Heart right ventricle (tissue), 16 donors: ENCODE data around the gene TSPYL1. TPM values are rescaled to one million over a fixed set of nuclear protein-coding genes. Genes with fewer than 3 reads are reported as not detected.
"Not testable (repeated sequence)": the region's sequence is repeated elsewhere in the genome, so short reads cannot be mapped to it uniquely, and the experiment has no call there.

Experiments
- ATAC-seq, 8 donors: fragments of 200-7000 bp; cut with Tn5 transposase; one replicate each; pipeline ENCODE4 v1.9.1; 2020; ENCODE audit warnings: mild to moderate bottlenecking in 8 of 8, moderate library complexity in 8 of 8, moderate number of reproducible peaks in 1 of 8
- DNase-seq, 2 donors: peaks; one replicate each; pipeline ENCODE4 v3.0.0-alpha.2; 2020
- H3K27ac ChIP-seq, 10 donors: fragments of 200-600 bp; sonication (generic) in 2 of 10; one replicate each; pipeline versions ENCODE4 v1.5.0 to v1.8.0; 2020 to 2022; ENCODE audit warnings: mild to moderate bottlenecking in 3 of 10
- H3K27me3 ChIP-seq, 7 donors: fragments of 200-600 bp; one replicate each; pipeline ENCODE4 v1.8.0; 2021 to 2022; ENCODE audit warnings: mild to moderate bottlenecking in 2 of 7
- H3K36me3 ChIP-seq, 9 donors: fragments of 200-600 bp; sonication (generic) in 1 of 9; one replicate each; pipeline versions ENCODE4 v1.5.0 to v1.8.0; 2020 to 2022; ENCODE audit warnings: mild to moderate bottlenecking in 2 of 9
- H3K4me1 ChIP-seq, 9 donors: fragments of 200-600 bp; sonication (generic) in 1 of 9; one replicate each; pipeline versions ENCODE4 v1.5.0 to v1.8.0; 2020 to 2022; ENCODE audit warnings: mild to moderate bottlenecking in 4 of 9
- H3K4me3 ChIP-seq, 10 donors: fragments of 200-600 bp; sonication (generic) in 2 of 10; one replicate each; pipeline versions ENCODE4 v1.5.0 to v1.8.0; 2020 to 2022; ENCODE audit warnings: mild to moderate bottlenecking in 7 of 10, moderate library complexity in 2 of 10
- H3K9me3 ChIP-seq, 11 donors: fragments of 200-600 bp in 10 of 11; sonication (generic) in 2 of 11; one replicate each; pipeline versions ENCODE4 v1.5.0 to v1.8.0; 2013 to 2022; ENCODE audit warnings: mild to moderate bottlenecking in 2 of 11, control low read depth in 1 of 11, moderate library complexity in 1 of 11
- CTCF ChIP-seq, 9 donors: fragments of 200-600 bp; sonication (generic) in 2 of 9; IDR thresholded peaks; one replicate each; pipeline versions ENCODE4 v1.5.0 to v1.8.0; 2021 to 2022; ENCODE audit warnings: antibody characterized with exemption in 9 of 9, mild to moderate bottlenecking in 5 of 9, moderate library complexity in 1 of 9
- WGBS, 2 donors: extraction: QIAGEN DNeasy Blood & Tissue Kit; methylation state at CpG; one replicate each; pipeline ENCODE4 v1.1.7; 2013; ENCODE audit warnings: inconsistent platforms in 1 of 2; 5-methylcytosine and 5-hydroxymethylcytosine counted together
- intact Hi-C, 10 donors: fragments of 100-400 bp; cut with DNase I; formaldehyde crosslinking; loops; one replicate each; pipeline versions ENCODE4 v1.11.1 to v1.14.2; 2022
- polyA plus RNA-seq, 2 donors: library from polyadenylated mRNA; stranded (reverse); fragments of 200-250 nt; gene quantifications; one replicate each; pipeline ENCODE4 v1.2.3, GENCODE V29; 2013
- total RNA-seq, 10 donors: library from RNA; stranded (reverse); fragmentation: NEBNext Ultra II Directional in 3 of 10; extraction: Animal tissue kit (Norgen Biotek cat#: 25700) in 3 of 10; gene quantifications; one replicate each; pipeline versions ENCODE4 v1.2.1 to v1.2.4, GENCODE V29; 2021 to 2023
- donor health status: Arrhythmogenic right ventricular cardiomyopathy.
- donor health status: ischemic (EF 13 %, LVEDD 7.1; RV severe dilation, severe dysfunction).
- donor health status: healthy with polysubstance abuse.
- donor health status: DM: no; HTN: yes; CAD: no.
- donor health status: DM: no; HTN: no; CAD: no.
- donor health status: ischemic (EF 25% LVEDD 6.9; RV normal size, moderate dysfunction).
- donor health status: ischemic (EF 25% LVEDD 5.7; RV mildly dilated, moderate dysfunction).
- donor health status: healthy.
- donor health status: DM: yes; HTN: yes; CAD: no.
- donor health status: Ischemic cardiomyopathy.
- donor health status: ischemic (EF 35%, LVEDD 5.7; RV mildly dilated, moderate dysfunction).
- donor health status: nonischemic (EF 11% LVEDD 7.7; RV severe dilation, severe dysfunction).
- donor health status: DM: yes; HTN: yes; CAD: no.
- donor health status: PGD.
- donor health status: ischemic (EF 29% LVEDD 5.4; RV normal size, mild dysfunction).
- donor health status: nonischemic (EF 23%, LVEDD 6.1; RV moderate dilation, normal function).

Gene TSPYL1
- total and polyA plus RNA-seq, 12 donors, result 14.0 to 143 (median 105) TPM

GRCh38 chr6:116327803-116328527, 48.2 kb upstream of the TSPYL1 start:
- intact Hi-C loops, result no loop called here
- TF ChIP-seq CTCF (IDR thresholded peaks at IDR 0.05), result no peak
- Histone ChIP-seq H3K27ac (peak overlapping the region in 7 of 10 donors; percentile 39 to 72 (median 59)), H3K27me3 (no peaks in the 10 kb centered on the region), H3K9me3 (peaks cover 0 to 2% (median 0%) of the 10 kb centered on the region in 11 donors), H3K4me3 (no peak overlapping the region), H3K36me3 (no peaks in the 10 kb centered on the region), H3K4me1 (peaks cover 3 to 48% (median 33%) of the 10 kb centered on the region in 9 donors)
- ATAC-seq, result peak in 1 of 8 donors; percentile 39
- DNase-seq, result no peak
- WGBS, 2 donors, result 62 to 66% methylated on average over 6 of the region's 6 CpGs

GRCh38 chr6:116326996-116327395, 47.3 kb upstream of the TSPYL1 start:
- Histone ChIP-seq H3K4me3 (no peak overlapping the region), H3K36me3 (no peaks in the 10 kb centered on the region), H3K27ac (peak overlapping the region in 9 of 10 donors; percentile 2 to 72 (median 54)), H3K4me1 (peaks cover 3 to 48% (median 33%) of the 10 kb centered on the region in 9 donors), H3K27me3 (no peaks in the 10 kb centered on the region), H3K9me3 (no peaks in the 10 kb centered on the region)
- WGBS, 2 donors, result 55 to 56% methylated on average over 4 of the region's 4 CpGs
- intact Hi-C loops, result no loop called here
- peak in 1 of 8 donors; percentile 32 for ATAC-seq
- DNase-seq, result no peak
- no peak for TF ChIP-seq CTCF (IDR thresholded peaks at IDR 0.05)

GRCh38 chr6:116326181-116326671, 46.5 kb upstream of the TSPYL1 start:
- TF ChIP-seq CTCF (IDR thresholded peaks at IDR 0.05), result no peak
- 53 to 56% methylated on average over 7 of the region's 7 CpGs for WGBS, 2 donors
- Histone ChIP-seq H3K27me3 (no peaks in the 10 kb centered on the region), H3K9me3 (no peaks in the 10 kb centered on the region), H3K4me3 (no peak overlapping the region), H3K4me1 (peaks cover 3 to 52% (median 33%) of the 10 kb centered on the region in 9 donors), H3K27ac (peak overlapping the region in 7 of 10 donors; percentile 2 to 72 (median 59)), H3K36me3 (no peaks in the 10 kb centered on the region)
- intact Hi-C loops, result no loop called here
- ATAC-seq (peak in 6 of 8 donors; percentile 46 to 73 (median 60)), DNase-seq (no peak)

GRCh38 chr6:116325634-116326132, 46.0 kb upstream of the TSPYL1 start:
- H3K4me3 ChIP-seq, H3K9me3 ChIP-seq, ATAC-seq, intact Hi-C loops, H3K27me3 ChIP-seq, DNase-seq, H3K36me3 ChIP-seq: not testable (repeated sequence)
- 94 to 95% methylated on average over 9 to 11 of the region's 11 CpGs for WGBS, 2 donors
- Histone ChIP-seq H3K27ac (peak overlapping the region in 3 of 10 donors; percentile 59 to 67 (median 63)), H3K4me1 (peaks cover 3 to 52% (median 33%) of the 10 kb centered on the region in 9 donors)
